GM12878 (cell line): ENCODE measurements around the gene UACA.

Experiments
- BCLAF1 ChIP-seq: fragments of 450-650 bp; IDR thresholded peaks from 2 replicates; pipeline ENCODE4 v1.6.1; 2017; ENCODE audit warnings: antibody characterized with exemption, mild to moderate bottlenecking, moderate library complexity
- CREB1 ChIP-seq: IDR thresholded peaks from 2 replicates; pipeline ENCODE4 v1.6.1; 2012; ENCODE audit warnings: low read depth, mild to moderate bottlenecking, inconsistent platforms
- CTCF ChIP-seq, 3 experiments: IDR thresholded peaks in 2 of 3; conservative IDR thresholded peaks in 1 of 3; 2 replicates each; pipeline ENCODE4 v1.5.1; 2011; ENCODE audit warnings: low read depth in 3 of 3, low read length in 3 of 3, mild to moderate bottlenecking in 3 of 3, control low read depth in 2 of 3, moderate library complexity in 2 of 3, inconsistent platforms in 1 of 3, mixed read lengths in 1 of 3; ENCODE audit not compliant: control insufficient read depth in 2 of 3, insufficient read depth in 1 of 3; ENCODE audit errors: extremely low read depth in 1 of 3
- RBBP5 ChIP-seq: fragments of 200-600 bp; sonication (generic); conservative IDR thresholded peaks from 2 replicates; pipeline ENCODE4 v1.6.1; 2016
- SIN3A ChIP-seq: IDR thresholded peaks from 2 replicates; pipeline ENCODE4 v1.6.1; 2012; ENCODE audit warnings: low read depth, low read length, improper control_type of control experiment
- SMAD1 ChIP-seq: fragments of 450-650 bp; IDR thresholded peaks from 2 replicates; pipeline ENCODE4 v1.6.1; 2018; ENCODE audit warnings: mild to moderate bottlenecking, low read depth; ENCODE audit not compliant: partially characterized antibody
- SMC3 ChIP-seq: IDR thresholded peaks from 2 replicates; pipeline ENCODE4 v1.6.1; 2011; ENCODE audit warnings: low read length, improper control_type of control experiment, borderline replicate concordance
- TCF12 ChIP-seq: IDR thresholded peaks from 2 replicates; pipeline ENCODE4 v1.6.1; 2011; ENCODE audit warnings: low read depth, mild to moderate bottlenecking, low read length

GRCh38 chr15:70742928-70743327 lies 20.4 kb downstream of the UACA start:
- TF ChIP-seq CTCF (IDR thresholded peaks at IDR 0.05 in 2 of 3, conservative IDR thresholded peaks at IDR 0.05 in 1 of 3; ENCODE audit: control insufficient read depth in 2 of 3, extremely low read depth in 1 of 3, insufficient read depth in 1 of 3, low read depth in 3 of 3, low read length in 3 of 3) (no peak), TCF12 (no peak), SMC3 (no peak), BCLAF1 (no peak), CREB1 (no peak), SIN3A (no peak), SMAD1 (no peak), RBBP5 (no peak)
